Measurements from ENCODE around the gene FIBCD1.

The FIBCD1 gene

DNA sequence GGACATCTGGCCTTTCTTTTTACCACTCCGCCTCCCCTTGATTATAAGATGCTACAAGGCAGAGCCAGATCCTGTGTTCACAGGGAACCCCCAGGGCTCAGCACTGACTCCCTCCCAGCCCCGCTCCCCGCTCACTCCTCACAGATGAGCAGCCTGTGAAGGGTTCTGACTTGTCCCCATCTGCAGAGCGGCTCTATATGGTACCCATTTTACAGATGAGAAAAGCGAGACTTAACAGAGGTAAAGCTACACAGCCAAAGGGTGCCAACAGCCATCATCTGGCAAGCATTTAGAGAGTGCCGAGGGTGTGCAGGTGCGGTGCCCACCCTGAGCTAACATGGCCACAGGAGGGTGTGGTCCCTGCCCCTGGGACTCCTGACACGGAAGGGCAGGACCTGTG lies 18.8 kb downstream of the FIBCD1 start:
- Histone ChIP-seq H3K36me3 (ENCODE audit: control insufficient read depth, insufficient read depth, low read length) (no peaks in the 10 kb centered on the region), H3K4me1 (ENCODE audit: control insufficient read depth, insufficient read depth, low read length) (peaks cover 9% of the 10 kb centered on the region; the same call in 1 of the 2 replicates), H3K4me3 (ENCODE audit: low read depth, low read length) (no peak overlapping the region), H3K27ac (ENCODE audit: low read depth, low read length) (no peak overlapping the region), H3K9me3 (ENCODE audit: control insufficient read depth, insufficient read depth, low read depth, low read length) (no peaks in the 10 kb centered on the region), H3K27me3 (ENCODE audit: control insufficient read depth, insufficient read depth, low read length) (no peaks in the 10 kb centered on the region), H3K9ac (ENCODE audit: low read length) (no peak overlapping the region)

DNA sequence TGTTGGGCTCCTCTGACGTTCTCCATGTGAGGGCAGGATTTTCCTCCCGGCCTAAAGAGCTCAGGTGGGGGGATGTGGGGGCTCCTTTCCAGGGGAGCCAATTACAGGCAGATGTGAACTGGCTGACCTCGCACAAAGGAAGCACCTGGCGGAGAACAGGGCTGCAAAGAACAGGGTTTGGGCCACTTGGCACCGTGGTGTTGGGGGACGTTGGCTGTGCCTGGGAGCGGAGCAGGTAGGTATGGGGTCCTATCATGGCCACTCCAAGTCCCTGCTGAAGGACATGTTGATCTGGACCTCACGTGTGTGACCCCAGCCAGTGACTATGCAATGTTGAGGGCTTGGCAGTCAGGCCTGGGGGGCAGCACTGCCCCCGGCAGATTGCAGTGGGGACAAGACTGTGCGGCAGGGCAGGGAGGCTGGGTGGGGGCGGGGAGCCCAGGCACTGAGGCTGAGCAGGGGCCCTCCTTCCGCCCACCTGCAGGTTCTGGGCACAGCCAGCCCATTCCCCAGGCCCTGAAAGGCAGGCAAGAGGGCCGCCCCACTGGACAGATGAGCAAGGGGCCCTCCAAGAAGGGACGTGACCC lies 19.4 kb downstream of the FIBCD1 start:
- Histone ChIP-seq H3K4me1 (ENCODE audit: control insufficient read depth, insufficient read depth, low read length) (peaks cover 9% of the 10 kb centered on the region; the same call in 1 of the 2 replicates), H3K27me3 (ENCODE audit: control insufficient read depth, insufficient read depth, low read length) (no peaks in the 10 kb centered on the region), H3K27ac (ENCODE audit: low read depth, low read length) (no peak overlapping the region), H3K4me3 (ENCODE audit: low read depth, low read length) (no peak overlapping the region), H3K9ac (ENCODE audit: low read length) (no peak overlapping the region), H3K36me3 (ENCODE audit: control insufficient read depth, insufficient read depth, low read length) (no peaks in the 10 kb centered on the region), H3K9me3 (ENCODE audit: control insufficient read depth, insufficient read depth, low read depth, low read length) (no peaks in the 10 kb centered on the region)

DNA sequence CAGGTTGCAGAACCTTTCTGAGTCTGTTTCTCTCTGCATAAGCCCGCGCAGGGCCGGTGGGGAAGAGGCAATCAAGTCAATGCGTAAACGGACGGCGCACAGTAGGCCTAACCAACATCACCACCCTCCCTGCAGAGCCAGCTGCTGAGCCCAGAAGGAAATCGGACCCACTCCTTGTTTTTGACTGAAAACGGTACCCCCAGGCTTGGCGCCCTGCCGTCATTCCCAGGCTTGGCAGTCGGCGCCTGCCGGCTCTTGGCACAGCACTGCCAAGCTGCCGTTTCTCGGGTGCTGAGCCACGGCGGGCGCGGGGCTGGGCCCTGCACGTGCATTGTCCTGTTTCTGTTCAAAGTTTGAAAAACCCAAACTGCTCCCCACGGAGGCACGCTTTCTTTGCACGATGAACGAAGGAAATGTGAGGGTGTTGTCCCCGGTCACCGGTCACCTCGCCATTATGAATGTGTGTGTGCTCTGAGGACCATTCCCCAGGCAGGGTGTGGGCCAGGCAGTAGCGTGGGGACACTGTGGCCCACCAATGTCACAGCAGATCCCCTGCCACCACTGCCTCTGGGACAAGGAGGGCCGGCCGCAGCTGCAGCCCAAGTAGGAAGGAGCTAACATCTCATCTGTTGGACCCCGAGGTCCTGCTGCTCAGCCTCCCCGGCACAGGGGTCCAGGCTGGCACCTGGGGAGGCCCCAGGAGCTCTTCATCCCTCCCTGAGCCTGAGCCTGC lies 20.1 kb downstream of the FIBCD1 start:
- Histone ChIP-seq H3K27me3 (ENCODE audit: control insufficient read depth, insufficient read depth, low read length) (no peaks in the 10 kb centered on the region), H3K4me1 (ENCODE audit: control insufficient read depth, insufficient read depth, low read length) (peaks cover 16% of the 10 kb centered on the region), H3K4me3 (ENCODE audit: low read depth, low read length) (no peak overlapping the region), H3K9me3 (ENCODE audit: control insufficient read depth, insufficient read depth, low read depth, low read length) (no peaks in the 10 kb centered on the region), H3K36me3 (ENCODE audit: control insufficient read depth, insufficient read depth, low read length) (no peaks in the 10 kb centered on the region), H3K27ac (ENCODE audit: low read depth, low read length) (no peak overlapping the region), H3K9ac (ENCODE audit: low read length) (no peak overlapping the region)

DNA sequence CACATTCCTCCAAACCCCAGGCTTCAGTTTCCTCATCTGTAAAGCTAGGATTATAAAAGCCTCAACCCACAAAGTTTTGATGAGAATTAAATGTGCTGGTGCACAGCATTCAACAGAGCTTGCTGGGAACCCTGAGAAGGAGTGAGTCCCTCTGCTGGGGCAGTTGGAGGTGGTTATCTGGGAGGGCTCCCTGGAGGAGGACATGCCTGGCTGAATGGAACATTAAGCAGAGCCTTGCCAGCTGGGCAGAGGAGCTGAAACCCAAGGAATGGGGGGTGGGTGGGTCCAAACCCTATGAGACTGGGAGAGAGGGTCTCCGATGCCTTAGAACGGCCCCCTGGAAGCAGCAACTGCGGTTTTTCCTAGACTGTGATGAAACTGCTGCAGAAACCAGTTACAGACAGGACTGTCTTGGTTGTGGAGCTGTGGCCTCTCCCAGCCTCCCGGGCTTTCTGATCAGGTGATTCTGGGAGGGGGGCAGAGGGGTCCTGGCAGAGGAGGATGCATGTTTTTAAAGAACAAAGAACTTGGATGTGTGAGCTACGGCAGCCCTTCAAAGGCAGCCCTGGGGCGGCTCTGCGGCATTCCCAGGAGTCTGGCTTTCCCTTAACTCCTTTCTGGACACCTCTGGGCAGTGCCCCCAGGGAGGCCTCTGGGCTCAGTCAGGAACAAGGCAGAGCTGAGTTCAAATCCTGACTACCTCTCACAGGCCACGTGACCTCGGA lies 20.8 kb downstream of the FIBCD1 start:
- H3K9me3 ChIP-seq (ENCODE audit: control insufficient read depth, insufficient read depth, low read depth, low read length) = no peaks in the 10 kb centered on the region
- H3K9ac ChIP-seq (ENCODE audit: low read length) = no peak overlapping the region
- H3K27me3 ChIP-seq (ENCODE audit: control insufficient read depth, insufficient read depth, low read length) = no peaks in the 10 kb centered on the region
- H3K27ac ChIP-seq (ENCODE audit: low read depth, low read length) = no peak overlapping the region
- H3K4me1 ChIP-seq (ENCODE audit: control insufficient read depth, insufficient read depth, low read length) = peaks cover 23% of the 10 kb centered on the region
- no peaks in the 10 kb centered on the region for H3K36me3 ChIP-seq (ENCODE audit: control insufficient read depth, insufficient read depth, low read length)
- no peak overlapping the region for H3K4me3 ChIP-seq (ENCODE audit: low read depth, low read length)

DNA sequence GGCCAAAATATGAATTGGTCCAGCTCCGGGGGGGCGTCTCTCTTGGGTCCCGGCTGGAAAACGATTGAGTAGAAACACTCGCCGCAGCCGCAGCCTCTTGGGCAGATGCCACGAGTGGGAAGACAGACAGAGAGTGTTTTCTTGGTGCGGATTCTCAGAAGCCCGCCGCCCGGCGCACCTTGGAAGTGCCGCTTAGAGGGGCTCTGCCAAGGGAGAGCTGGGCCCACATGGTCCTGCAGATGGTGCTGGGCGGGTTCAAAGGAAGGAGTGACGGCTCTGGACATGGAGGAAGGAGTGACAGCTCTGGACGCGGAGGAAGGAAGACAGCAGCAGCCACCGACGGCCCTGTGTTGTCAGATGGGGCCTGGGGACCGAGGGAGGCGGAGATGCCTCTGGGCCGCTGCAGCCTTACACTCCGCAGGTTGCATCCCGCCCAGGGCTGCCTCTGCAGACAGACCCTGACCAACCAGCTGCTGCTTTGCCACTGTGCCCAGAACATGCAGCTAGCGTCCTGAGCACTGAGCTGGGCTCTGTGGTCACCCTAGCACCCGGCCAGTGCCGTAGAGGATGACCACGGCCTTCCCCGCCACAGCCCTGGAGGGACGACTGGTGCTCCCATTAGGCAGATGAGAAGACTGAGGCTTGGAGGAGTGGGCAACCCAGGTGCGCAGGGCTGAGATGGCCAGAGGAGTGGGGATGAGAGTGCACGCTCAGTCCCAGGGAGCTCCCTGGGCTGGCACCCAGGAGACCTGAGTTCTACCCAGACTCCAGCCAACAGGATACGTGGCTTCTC lies 21.7 kb downstream of the FIBCD1 start:
- H3K4me3 ChIP-seq (ENCODE audit: low read depth, low read length) = no peak overlapping the region
- peaks cover 17% of the 10 kb centered on the region for H3K4me1 ChIP-seq (ENCODE audit: control insufficient read depth, insufficient read depth, low read length)
- H3K27me3 ChIP-seq (ENCODE audit: control insufficient read depth, insufficient read depth, low read length) = no peaks in the 10 kb centered on the region
- H3K27ac ChIP-seq (ENCODE audit: low read depth, low read length) = no peak overlapping the region
- no peaks in the 10 kb centered on the region for H3K9me3 ChIP-seq (ENCODE audit: control insufficient read depth, insufficient read depth, low read depth, low read length)
- no peaks in the 10 kb centered on the region for H3K36me3 ChIP-seq (ENCODE audit: control insufficient read depth, insufficient read depth, low read length)
- H3K9ac ChIP-seq (ENCODE audit: low read length) = no peak overlapping the region

DNA sequence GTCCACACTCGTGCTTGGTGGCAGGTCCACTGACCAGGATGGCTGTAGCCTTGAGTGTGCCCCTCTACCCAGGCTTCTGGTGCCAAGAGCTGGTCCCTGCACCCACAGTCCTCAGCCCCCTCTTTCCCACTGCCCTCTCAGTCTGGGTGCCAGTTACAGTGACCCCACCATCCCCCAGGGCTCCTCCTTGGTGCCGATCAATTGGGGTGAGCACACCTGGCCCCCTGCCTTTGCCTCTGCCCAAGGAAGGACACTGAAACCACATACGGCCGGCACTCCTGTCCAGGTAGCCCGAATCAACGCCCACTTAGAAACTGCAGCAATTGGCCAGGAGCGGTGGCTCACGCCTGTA lies 24.0 kb downstream of the FIBCD1 start:
- H3K9me3 ChIP-seq (ENCODE audit: control insufficient read depth, insufficient read depth, low read depth, low read length) = no peaks in the 10 kb centered on the region
- no peaks in the 10 kb centered on the region for H3K27me3 ChIP-seq (ENCODE audit: control insufficient read depth, insufficient read depth, low read length)
- H3K27ac ChIP-seq (ENCODE audit: low read depth, low read length) = no peak overlapping the region
- H3K4me1 ChIP-seq (ENCODE audit: control insufficient read depth, insufficient read depth, low read length) = peaks cover 15% of the 10 kb centered on the region
- H3K9ac ChIP-seq (ENCODE audit: low read length) = no peak overlapping the region
- no peak overlapping the region for H3K4me3 ChIP-seq (ENCODE audit: low read depth, low read length)
- no peaks in the 10 kb centered on the region for H3K36me3 ChIP-seq (ENCODE audit: control insufficient read depth, insufficient read depth, low read length)

DNA sequence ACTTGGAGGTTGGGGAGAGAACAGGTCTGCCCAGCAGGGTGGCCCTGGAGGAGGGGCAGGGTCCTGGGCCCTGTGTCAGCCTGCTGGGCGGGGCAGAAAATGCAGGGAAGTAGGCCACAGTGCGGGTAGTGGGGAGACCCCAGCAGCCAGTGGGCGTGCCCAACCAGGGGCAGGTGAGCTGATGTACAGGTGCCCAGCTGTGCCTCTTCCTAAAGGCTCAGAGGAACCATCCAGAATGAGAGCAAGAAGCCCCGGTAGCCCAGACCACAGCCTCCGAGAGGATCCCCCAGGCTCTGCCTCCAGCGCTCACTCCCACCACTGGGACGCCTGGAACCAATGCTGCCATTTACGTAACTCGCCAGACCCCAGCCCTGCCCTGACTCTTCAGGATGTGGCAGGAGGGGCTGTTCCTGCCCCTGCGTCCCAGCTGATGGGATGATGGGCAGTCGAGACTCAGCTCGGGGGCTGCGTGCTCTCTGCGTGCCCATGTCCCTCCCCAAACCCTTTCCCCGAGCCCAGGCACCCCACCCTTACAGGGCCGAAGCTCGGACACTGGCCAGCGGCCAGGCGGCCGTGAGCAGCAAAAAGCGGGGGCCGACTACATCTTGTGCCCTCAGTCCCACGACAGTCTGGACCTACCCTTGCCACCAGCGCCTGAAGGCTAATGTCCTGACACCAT lies 24.5 kb downstream of the FIBCD1 start:
- H3K9me3 ChIP-seq (ENCODE audit: control insufficient read depth, insufficient read depth, low read depth, low read length) = no peaks in the 10 kb centered on the region
- peaks cover 15% of the 10 kb centered on the region for H3K4me1 ChIP-seq (ENCODE audit: control insufficient read depth, insufficient read depth, low read length)
- H3K36me3 ChIP-seq (ENCODE audit: control insufficient read depth, insufficient read depth, low read length) = no peaks in the 10 kb centered on the region
- no peak overlapping the region for H3K27ac ChIP-seq (ENCODE audit: low read depth, low read length)
- no peak overlapping the region for H3K4me3 ChIP-seq (ENCODE audit: low read depth, low read length)
- no peaks in the 10 kb centered on the region for H3K27me3 ChIP-seq (ENCODE audit: control insufficient read depth, insufficient read depth, low read length)
- H3K9ac ChIP-seq (ENCODE audit: low read length) = no peak overlapping the region

DNA sequence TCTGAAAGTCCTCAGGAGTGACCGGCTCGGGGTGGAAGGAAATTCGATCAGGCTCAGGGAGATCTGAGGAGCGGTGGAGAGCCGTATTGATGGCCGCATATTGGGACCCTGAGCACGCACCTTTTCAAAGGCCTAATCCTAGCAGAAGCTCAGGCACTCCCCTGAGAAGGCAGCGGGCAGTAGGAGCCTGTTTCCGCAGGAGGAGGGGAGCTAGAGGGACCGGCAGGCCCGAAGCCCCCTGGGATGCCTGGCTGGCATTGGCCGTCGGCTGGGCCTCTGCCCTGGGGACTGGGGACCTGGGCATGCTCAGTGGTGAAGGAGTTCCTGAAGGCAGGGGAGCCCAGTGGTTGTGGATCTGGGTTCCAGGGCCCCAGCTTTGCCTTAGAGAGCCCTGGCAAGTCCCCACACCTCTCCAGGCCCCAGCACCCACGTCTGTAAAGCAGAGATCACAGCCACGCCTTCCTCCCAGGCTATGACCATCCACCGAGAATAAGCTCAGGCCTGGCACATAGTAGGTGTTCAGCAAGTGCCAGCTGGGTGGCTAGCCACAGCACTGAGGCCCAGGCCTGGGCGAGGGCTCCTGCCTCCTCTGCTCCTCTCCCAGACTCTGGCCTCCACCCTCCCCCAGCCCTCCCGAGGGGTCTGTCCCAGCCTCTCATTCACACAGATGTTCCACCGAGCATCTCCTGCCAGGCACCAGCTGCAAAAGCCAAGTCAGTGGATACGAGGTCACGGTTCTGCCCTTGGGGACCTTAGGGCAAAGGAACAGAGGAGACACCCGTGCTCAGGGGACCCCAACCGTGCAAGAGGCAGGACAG lies 25.2 kb downstream of the FIBCD1 start:
- H3K36me3 ChIP-seq (ENCODE audit: control insufficient read depth, insufficient read depth, low read length) = no peaks in the 10 kb centered on the region
- H3K27me3 ChIP-seq (ENCODE audit: control insufficient read depth, insufficient read depth, low read length) = no peaks in the 10 kb centered on the region
- peaks cover 15% of the 10 kb centered on the region for H3K4me1 ChIP-seq (ENCODE audit: control insufficient read depth, insufficient read depth, low read length)
- H3K9me3 ChIP-seq (ENCODE audit: control insufficient read depth, insufficient read depth, low read depth, low read length) = no peaks in the 10 kb centered on the region
- H3K9ac ChIP-seq (ENCODE audit: low read length) = no peak overlapping the region
- no peak overlapping the region for H3K4me3 ChIP-seq (ENCODE audit: low read depth, low read length)
- H3K27ac ChIP-seq (ENCODE audit: low read depth, low read length) = no peak overlapping the region

DNA sequence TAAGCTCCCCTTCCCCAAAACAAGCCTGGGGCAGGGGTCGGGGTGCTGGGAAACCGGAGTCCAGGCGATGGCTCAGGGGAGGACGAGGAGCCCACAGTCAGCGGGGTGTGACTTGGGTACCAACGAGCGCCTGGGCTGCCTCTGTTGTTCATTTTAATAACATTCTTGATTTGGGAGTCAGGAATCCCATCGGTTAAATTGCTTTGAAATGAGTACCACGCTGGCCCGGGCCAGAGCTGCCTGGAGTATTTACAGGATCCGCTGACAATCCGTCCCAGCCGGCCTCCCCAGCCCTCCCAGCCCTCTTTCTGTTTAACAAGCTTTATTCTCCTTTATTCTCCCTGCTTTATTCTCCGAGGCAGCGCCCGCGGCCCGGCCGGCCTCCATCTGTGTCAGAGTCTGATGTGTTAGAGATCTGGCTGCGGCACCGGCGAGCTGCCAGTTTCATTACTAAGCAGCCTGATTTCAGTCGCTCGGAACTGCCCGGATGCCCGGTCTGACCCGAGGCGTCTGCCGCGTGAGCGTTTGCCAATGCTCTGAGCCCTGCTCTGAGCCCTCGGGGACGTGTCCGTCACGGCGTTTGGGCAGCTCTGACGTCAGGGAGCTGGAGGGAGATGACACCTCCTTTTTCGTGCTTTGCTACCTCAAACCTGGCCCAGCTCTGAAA lies 26.0 kb downstream of the FIBCD1 start:
- Histone ChIP-seq H3K9me3 (ENCODE audit: control insufficient read depth, insufficient read depth, low read depth, low read length) (no peaks in the 10 kb centered on the region), H3K4me1 (ENCODE audit: control insufficient read depth, insufficient read depth, low read length) (peaks cover 15% of the 10 kb centered on the region), H3K9ac (ENCODE audit: low read length) (no peak overlapping the region), H3K4me3 (ENCODE audit: low read depth, low read length) (no peak overlapping the region), H3K36me3 (ENCODE audit: control insufficient read depth, insufficient read depth, low read length) (no peaks in the 10 kb centered on the region), H3K27me3 (ENCODE audit: control insufficient read depth, insufficient read depth, low read length) (no peaks in the 10 kb centered on the region), H3K27ac (ENCODE audit: low read depth, low read length) (no peak overlapping the region)

Data from HUES6 (cell line).